ENCODE measurements around the gene AP2B1.

- TF ChIP-seq CTCF (IDR thresholded peaks at IDR 0.05) (no peak), POLR2A (IDR thresholded peaks at IDR 0.05) (no peak)
Observed at GRCh38 chr17:35653619-35654361, 66.7 kb downstream of the AP2B1 start.

Data from heart left ventricle (tissue), 13 donors.